Stimulated activated CD8-positive, alpha-beta memory T cell treated with anti-CD3 and anti-CD28 coated beads, Interleukin-4, amount 100 ng/mL, for 48 hours (primary cell): ENCODE results near the gene USP34.
"Not testable (repeated sequence)": the region's sequence is repeated elsewhere in the genome, so short reads cannot be mapped to it uniquely, and the experiment has no call there.

Source experiments
- DNase-seq: peaks from one replicate; pipeline ENCODE4 v3.0.0-alpha.2; 2020

The USP34 gene

GRCh38 chr2:61426267-61426897 lies 44.5 kb downstream of the USP34 start:
- peak; percentile 80 for DNase-seq

- no peak for DNase-seq
Measured at GRCh38 chr2:61425605-61426155, 45.2 kb downstream of the USP34 start.

GRCh38 chr2:61423714-61424113 lies 47.2 kb downstream of the USP34 start:
- no peak for DNase-seq

GRCh38 chr2:61421611-61422010 lies 49.3 kb downstream of the USP34 start:
- DNase-seq: no peak

GRCh38 chr2:61420991-61421544 lies 49.8 kb downstream of the USP34 start:
- no peak for DNase-seq

GRCh38 chr2:61419570-61419969 lies 51.3 kb downstream of the USP34 start:
- DNase-seq: no peak

- no peak for DNase-seq
Measured at GRCh38 chr2:61419129-61419528, 51.8 kb downstream of the USP34 start.

GRCh38 chr2:61416871-61417645 lies 53.8 kb downstream of the USP34 start:
- DNase-seq: no peak

- DNase-seq: no peak
Measured at GRCh38 chr2:61415265-61415664, 55.6 kb downstream of the USP34 start.

GRCh38 chr2:61414674-61415073 lies 56.2 kb downstream of the USP34 start:
- DNase-seq: no peak

- DNase-seq: no peak
Measured at GRCh38 chr2:61411109-61411508, 59.8 kb downstream of the USP34 start.

- no peak for DNase-seq
Measured at GRCh38 chr2:61410185-61410584, 60.7 kb downstream of the USP34 start.

GRCh38 chr2:61405813-61406212 lies 65.1 kb downstream of the USP34 start:
- DNase-seq: no peak

GRCh38 chr2:61404438-61404837 lies 66.4 kb downstream of the USP34 start:
- DNase-seq: no peak

- no peak for DNase-seq
Measured at GRCh38 chr2:61398413-61398812, 72.5 kb downstream of the USP34 start.

- DNase-seq: no peak
Measured at GRCh38 chr2:61396005-61396404, 74.9 kb downstream of the USP34 start.

GRCh38 chr2:61387588-61387987 lies 83.3 kb downstream of the USP34 start:
- DNase-seq: not testable (repeated sequence)

GRCh38 chr2:61380882-61381197 lies 90.0 kb downstream of the USP34 start:
- not testable (repeated sequence) for DNase-seq

- no peak for DNase-seq
Measured at GRCh38 chr2:61380056-61380881, 90.6 kb downstream of the USP34 start.

- no peak for DNase-seq
Measured at GRCh38 chr2:61379521-61379920, 91.4 kb downstream of the USP34 start.

- DNase-seq: no peak
Measured at GRCh38 chr2:61378281-61378680, 92.6 kb downstream of the USP34 start.

- no peak for DNase-seq
Measured at GRCh38 chr2:61377046-61377445, 93.8 kb downstream of the USP34 start.

- no peak for DNase-seq
Measured at GRCh38 chr2:61376211-61376610, 94.7 kb downstream of the USP34 start.
